GM19240 (cell line): ENCODE data around the gene HOXD12.
A peak's percentile ranks its signal among the peaks of the same experiment; 100 is the strongest.

Experiments used
- DNase-seq: peaks from one replicate; pipeline ENCODE4 v3.0.0; 2011; ENCODE audit warnings: low spot score; ENCODE audit not compliant: insufficient read length

The HOXD12 gene

DNA sequence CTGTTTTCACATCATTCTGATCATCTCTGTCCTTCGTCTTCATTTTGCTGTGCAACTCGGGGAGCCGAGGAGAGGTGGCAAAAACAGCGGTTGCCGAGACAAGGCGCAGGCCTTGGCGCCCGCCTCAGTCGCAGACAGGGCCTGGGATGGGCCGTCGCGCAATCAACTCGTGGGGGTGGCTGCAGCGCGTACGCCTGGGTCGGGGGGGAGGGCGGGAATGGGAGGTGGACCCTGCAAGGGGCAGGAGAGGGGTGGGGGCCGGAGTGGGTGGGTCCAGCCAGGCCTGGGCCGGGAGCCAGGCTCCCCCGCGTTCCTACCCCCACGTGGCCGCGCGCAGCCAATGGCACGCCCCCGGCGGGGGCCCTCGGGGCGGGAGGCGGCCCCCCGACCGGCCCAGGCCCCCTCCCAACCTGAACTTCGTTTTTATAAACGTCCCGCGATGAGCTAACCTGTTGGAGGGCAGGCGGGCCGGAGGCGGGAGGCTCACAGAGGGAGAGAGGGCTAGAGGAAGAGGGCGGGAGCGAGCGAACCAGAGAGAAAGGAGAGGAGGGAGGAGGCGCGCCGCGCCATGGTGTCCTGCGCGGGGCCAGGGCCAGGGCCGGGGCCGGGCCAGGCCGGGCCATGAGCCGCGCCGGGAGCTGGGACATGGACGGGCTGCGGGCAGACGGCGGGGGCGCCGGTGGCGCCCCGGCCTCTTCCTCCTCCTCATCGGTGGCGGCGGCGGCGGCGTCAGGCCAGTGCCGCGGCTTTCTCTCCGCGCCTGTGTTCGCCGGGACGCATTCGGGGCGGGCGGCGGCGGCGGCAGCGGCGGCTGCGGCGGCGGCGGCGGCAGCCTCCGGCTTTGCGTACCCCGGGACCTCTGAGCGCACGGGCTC is 7.1 kb upstream of the HOXD12 start, which contains the start of gene HOXD13:
Gene HOXD13 (plus strand): TSS at position 452 of the 875 bp plus-strand sequence. CDS start 170 bp downstream, at position 622.
- no peak for DNase-seq

- DNase-seq = no peak
Observed at GRCh38 chr2:176093145-176093897, 6.3 kb upstream of the HOXD12 start.

- no peak for DNase-seq
Observed at GRCh38 chr2:176093898-176094249, 5.7 kb upstream of the HOXD12 start.

DNA sequence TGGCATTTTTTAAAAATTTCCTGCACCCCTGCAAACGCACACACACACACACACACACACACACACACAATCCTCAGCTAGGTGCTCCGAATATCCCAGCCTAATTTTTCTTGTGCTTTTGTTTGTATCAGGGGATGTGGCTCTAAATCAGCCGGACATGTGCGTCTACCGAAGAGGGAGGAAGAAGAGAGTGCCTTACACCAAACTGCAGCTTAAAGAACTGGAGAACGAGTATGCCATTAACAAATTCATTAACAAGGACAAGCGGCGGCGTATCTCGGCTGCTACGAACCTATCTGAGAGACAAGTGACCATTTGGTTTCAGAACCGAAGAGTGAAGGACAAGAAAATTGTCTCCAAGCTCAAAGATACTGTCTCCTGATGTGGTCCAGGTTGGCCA is 5.2 kb upstream of the HOXD12 start:
- no peak for DNase-seq

DNA sequence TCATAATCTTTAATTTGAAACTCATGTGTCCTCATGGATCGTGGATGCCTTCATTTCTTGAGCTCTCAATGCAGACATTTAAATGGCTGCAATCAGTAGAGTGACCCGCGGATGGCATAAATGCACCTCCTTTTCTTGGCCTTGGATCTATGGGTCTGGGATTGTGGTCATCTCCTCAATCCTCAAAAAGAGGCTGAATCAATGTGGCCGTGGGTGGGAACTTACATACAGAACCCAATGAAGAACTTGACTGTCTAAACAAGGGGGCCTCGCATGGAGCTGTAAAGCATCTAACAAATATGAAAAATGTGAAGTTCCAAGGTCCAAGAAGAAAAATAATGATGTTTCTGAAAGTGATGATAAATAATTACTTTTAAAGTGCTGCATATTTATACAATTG is 4.2 kb upstream of the HOXD12 start:
- DNase-seq = no peak

GRCh38 chr2:176096243-176096985 is 3.2 kb upstream of the HOXD12 start:
- DNase-seq = no peak

- peak; percentile 75 for DNase-seq
Observed at GRCh38 chr2:176096986-176097819, 2.4 kb upstream of the HOXD12 start.

DNA sequence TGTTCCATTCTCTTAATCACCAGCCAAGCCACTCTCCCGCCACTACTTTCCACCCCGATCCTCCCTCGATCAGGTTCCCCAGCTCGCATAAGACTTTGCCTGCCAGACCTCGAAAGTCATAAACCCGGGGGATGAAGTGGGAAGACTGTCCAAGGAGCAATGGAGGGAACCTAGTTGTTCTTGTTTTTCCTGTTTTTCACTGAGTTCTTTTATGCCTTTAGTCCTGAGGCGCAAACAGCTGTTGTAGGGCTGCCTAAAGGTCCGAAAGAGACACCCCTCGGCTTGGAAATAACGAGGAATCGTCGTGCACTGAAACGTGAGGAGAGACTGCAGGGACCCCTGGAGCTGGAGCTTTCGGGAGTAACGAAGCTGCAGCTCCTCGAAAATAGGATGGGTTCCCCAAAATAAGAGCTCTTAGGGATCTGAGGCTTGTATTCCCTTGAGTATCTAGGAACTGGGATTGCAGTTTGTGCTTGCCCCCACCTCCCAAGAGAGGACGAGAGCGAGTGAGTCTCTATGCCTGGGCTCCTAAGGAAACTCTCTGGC is 1.7 kb upstream of the HOXD12 start:
- DNase-seq = no peak

- no peak for DNase-seq
Observed at GRCh38 chr2:176098366-176099158, 1.0 kb upstream of the HOXD12 start.

DNA sequence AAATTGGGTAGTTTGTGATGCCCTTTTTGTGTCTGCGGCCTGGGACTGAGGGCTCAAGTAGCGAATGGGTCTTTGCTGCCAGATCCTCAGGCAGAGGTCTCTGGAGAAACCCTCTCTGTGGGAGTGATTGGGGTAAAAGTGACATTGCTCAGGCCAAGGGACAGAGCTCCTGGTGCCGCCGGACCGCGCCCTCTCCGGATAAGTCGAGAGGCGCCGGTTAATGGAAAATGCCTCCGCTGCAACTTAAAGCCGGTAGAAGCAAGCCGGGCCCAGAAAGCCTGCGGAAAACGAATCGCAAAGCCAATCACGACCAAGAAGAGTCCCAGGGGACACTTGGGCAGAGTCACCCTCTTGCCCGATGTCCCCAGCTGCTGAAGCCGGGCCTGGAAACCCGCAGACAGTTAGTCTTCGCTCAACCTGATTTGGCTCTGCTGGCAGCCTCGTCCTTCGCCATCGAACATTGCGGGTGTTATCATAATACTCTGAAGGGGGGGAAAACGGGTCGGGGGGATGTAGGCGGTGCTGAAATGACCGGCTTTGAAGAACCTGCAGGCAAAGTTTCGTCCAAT is 352 bp upstream of the HOXD12 start:
- DNase-seq = no peak

DNA sequence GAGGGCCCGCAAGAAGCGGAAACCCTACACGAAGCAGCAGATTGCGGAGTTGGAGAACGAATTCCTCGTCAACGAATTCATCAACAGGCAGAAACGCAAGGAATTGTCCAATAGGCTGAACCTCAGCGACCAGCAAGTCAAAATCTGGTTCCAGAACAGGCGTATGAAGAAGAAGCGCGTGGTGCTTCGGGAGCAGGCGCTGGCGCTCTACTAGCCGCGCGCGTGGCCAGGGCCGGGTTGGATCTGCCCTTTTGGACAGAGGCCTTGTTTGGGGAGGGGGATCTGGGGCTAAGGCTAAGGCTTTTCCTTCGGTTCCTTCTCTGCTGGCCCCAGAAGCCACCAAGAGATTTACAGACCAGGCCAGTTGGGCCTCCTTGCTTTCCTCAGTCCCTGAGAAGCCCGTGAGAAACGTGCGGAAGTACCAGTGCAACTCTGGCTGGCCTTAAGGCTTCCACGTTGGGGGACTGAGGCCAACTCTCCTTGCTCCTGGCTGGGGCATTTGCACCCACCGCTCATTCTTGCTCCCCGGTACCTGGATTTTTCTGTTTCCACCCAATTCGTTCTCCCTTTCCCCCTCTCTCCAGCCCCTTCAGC is 1.0 kb downstream of the HOXD12 start:
- no peak for DNase-seq

- no peak for DNase-seq
Observed at GRCh38 chr2:176101216-176101830, 1.7 kb downstream of the HOXD12 start.

DNA sequence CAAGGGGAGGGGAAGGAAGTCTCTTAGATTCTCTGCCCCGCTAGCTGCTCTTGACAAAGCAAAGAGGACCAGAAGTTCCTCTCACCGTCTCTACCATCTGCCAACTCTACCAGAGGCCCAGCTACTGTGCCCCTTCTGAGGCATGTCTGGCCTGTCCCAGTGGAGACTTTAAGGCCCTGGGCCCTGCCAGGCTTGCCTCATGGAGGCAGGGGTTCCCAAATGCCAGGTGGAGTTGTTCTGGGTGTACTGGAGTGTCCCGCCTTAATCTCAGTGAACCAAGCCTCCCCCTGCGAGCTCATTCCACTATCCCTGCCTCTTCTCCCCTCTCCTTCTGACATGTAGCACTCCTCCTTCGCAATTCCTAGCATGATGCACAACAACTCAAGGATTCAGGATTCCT is 2.2 kb downstream of the HOXD12 start:
- no peak for DNase-seq

- no peak for DNase-seq
Observed at GRCh38 chr2:176102309-176102866, 2.8 kb downstream of the HOXD12 start.

- no peak for DNase-seq
Observed at GRCh38 chr2:176103194-176103593, 3.6 kb downstream of the HOXD12 start.

DNA sequence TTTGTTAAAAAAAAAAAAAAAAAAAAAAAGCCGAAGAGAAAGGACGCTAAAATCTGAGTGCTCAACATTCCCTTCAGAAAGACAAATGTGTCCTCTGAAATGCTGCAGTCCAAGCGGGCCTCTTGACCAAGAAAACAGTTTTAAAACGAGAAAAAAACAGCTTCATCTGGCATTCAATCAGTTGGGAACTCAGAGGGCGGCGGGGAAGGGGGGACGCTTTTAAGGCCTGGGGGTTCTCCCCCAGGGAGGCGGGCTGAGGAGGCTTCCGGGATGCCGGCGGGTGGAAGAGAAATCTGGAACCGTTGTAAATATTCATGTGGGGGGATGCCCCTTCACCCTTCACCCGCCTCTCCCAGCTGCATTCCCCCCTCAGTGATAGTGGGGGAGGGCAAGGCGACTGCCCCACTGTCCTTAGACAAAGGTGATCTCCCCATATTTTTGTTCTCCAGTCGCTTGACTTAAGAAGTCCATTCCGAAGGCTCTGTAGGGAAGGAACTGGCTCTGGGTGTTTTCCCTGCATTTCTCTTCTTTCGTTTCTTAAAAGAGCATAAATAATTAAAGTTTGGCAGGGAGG is 4.2 kb downstream of the HOXD12 start:
- no peak for DNase-seq

DNA sequence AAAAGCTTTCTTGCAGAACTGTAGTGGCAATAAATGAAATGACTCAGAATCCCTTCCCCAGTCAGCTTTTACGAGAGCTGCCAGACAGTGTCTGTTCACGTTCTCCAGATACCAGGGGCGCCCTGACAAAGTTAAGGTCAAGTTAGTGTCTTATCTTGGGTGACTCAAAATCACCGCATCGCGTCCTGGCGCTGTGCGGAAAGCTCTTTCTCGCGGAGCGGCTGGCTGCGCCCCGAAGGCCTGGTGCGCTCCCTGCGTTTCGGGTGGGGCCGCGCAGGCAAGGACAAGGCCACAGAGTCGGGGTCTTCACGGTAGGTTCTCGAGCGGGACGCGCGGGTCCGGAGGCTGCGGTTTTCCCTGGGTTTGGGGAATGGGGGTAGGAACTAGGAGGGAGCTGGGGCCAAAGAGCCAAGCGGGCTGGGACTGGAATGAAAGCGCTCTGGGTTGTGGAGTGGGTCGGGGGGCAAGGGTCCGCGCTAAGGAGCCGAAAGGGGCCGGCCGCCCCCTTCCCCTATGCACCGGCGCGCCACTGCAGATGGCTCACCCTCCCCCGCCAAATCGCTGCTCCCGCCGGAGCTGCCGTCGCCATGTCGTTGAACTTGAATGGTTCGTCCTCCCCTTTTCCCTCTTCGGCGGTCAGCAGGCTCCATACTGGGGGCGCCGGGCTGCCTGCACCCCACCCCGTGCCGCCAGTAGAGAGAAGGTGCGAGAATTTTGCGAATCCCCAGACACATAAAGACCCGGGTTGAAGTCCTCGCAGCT is 4.9 kb downstream of the HOXD12 start:
- no peak for DNase-seq
